IMR-90 (cell line): ENCODE measurements around the gene NCOR1. TPM values are rescaled to one million over a fixed set of nuclear protein-coding genes. Genes with fewer than 3 reads are reported as not detected.

ENCODE experiments used
- ATAC-seq: fragments of 200-7000 bp; cut with Tn5 transposase; 2 replicates; pipeline ENCODE4 v1.9.1; 2020; ENCODE audit warnings: low read depth, mild to moderate bottlenecking, moderate library complexity
- BruUV-seq: library from RNA; stranded (reverse); fragments of 400-500 nt; replicated peaks from 2 replicates; lab custom pipeline; 2021; lab: Mats Ljungman, UMichigan
- CTCF ChIA-PET: fragments of 300-600 bp; formaldehyde crosslinking; extraction: SDS; loops from one replicate; lab custom pipeline; 2021; ENCODE audit warnings: antibody characterized with exemption; lab: Yijun Ruan, JAX
- POLR2A ChIA-PET: fragments of 300-600 bp; sonication (Branson Sonifier 250); formaldehyde crosslinking; loops from one replicate; lab custom pipeline; 2022; ENCODE audit warnings: antibody characterized with exemption; ENCODE audit not compliant: unreplicated experiment; lab: Charles Lee
- DNase-seq: peaks from one replicate; pipeline ENCODE4 v3.0.0; 2013
- H2AFZ ChIP-seq: replicated peaks from 2 replicates; pipeline ENCODE3; 2013; ENCODE audit warnings: low read length, mild to moderate bottlenecking; ENCODE audit not compliant: poor library complexity
- H2AK5ac ChIP-seq: 2 replicates; pipeline ENCODE4 v1.6.1; 2013; ENCODE audit warnings: low read depth, low read length, inconsistent platforms
- H2AK9ac ChIP-seq: replicated peaks from 2 replicates; pipeline ENCODE3; 2013; ENCODE audit warnings: mild to moderate bottlenecking, low read depth, low read length, moderate library complexity; ENCODE audit not compliant: poor library complexity
- H2BK120ac ChIP-seq: 2 replicates; pipeline ENCODE4 v1.6.1; 2013; ENCODE audit warnings: low read depth, low read length, inconsistent platforms
- H2BK15ac ChIP-seq: 3 replicates; pipeline ENCODE4 v1.6.1; 2013; ENCODE audit warnings: low read depth, low read length, inconsistent platforms
- H2BK20ac ChIP-seq: 2 replicates; pipeline ENCODE4 v1.6.1; 2013; ENCODE audit warnings: low read depth, mild to moderate bottlenecking, inconsistent platforms, low read length, moderate library complexity
- H2BK5ac ChIP-seq: 2 replicates; pipeline ENCODE4 v1.6.1; 2013; ENCODE audit warnings: mild to moderate bottlenecking, low read depth, low read length, inconsistent platforms; ENCODE audit not compliant: poor library complexity, severe bottlenecking
- H3K14ac ChIP-seq: replicated peaks from 2 replicates; pipeline ENCODE4 v1.6.1; 2013; ENCODE audit warnings: low read depth, low read length, inconsistent platforms
- H3K18ac ChIP-seq: 2 replicates; pipeline ENCODE4 v1.6.1; 2013; ENCODE audit warnings: low read depth, low read length, control low read depth
- H3K23ac ChIP-seq: 2 replicates; pipeline ENCODE4 v1.6.1; 2013; ENCODE audit warnings: low read depth, low read length, inconsistent platforms
- H3K27ac ChIP-seq: 2 replicates; pipeline ENCODE4 v1.5.1; 2013; ENCODE audit warnings: mild to moderate bottlenecking, control low read depth, low read length; ENCODE audit not compliant: insufficient read depth
- H3K27me3 ChIP-seq: 2 replicates; pipeline ENCODE4 v1.6.1; 2013; ENCODE audit warnings: low read length; ENCODE audit not compliant: control insufficient read depth, insufficient read depth
- H3K36me3 ChIP-seq: 2 replicates; pipeline ENCODE4 v1.6.1; 2013; ENCODE audit warnings: low read length, mixed read lengths; ENCODE audit not compliant: control insufficient read depth, insufficient read depth
- H3K4ac ChIP-seq: 2 replicates; pipeline ENCODE4 v1.6.1; 2013; ENCODE audit warnings: low read depth, low read length, inconsistent platforms
- H3K4me1 ChIP-seq: 2 replicates; pipeline ENCODE4 v1.6.1; 2013; ENCODE audit warnings: low read length, mixed read lengths; ENCODE audit not compliant: control insufficient read depth, insufficient read depth
- H3K4me2 ChIP-seq: 2 replicates; pipeline ENCODE4 v1.6.1; 2013; ENCODE audit warnings: low read depth, mild to moderate bottlenecking, control low read depth, low read length, moderate library complexity
- H3K4me3 ChIP-seq: 2 replicates; pipeline ENCODE4 v1.5.1; 2013; ENCODE audit warnings: low read depth, mild to moderate bottlenecking, control low read depth, low read length, moderate library complexity; ENCODE audit not compliant: insufficient read depth
- H3K56ac ChIP-seq: 2 replicates; pipeline ENCODE4 v1.6.1; 2013; ENCODE audit warnings: low read length, inconsistent platforms; ENCODE audit not compliant: insufficient read depth; ENCODE audit errors: extremely low read depth
- H3K79me1 ChIP-seq, 2 experiments: 2 replicates each; pipeline ENCODE4 v1.6.1; 2013; ENCODE audit warnings: low read length in 2 of 2, inconsistent platforms in 1 of 2, low read depth in 1 of 2
- H3K9ac ChIP-seq: 2 replicates; pipeline ENCODE4 v1.6.1; 2013; ENCODE audit warnings: low read depth, low read length, control low read depth
- H3K9me1 ChIP-seq: 2 replicates; pipeline ENCODE4 v1.6.1; 2013; ENCODE audit warnings: low read length, inconsistent platforms; ENCODE audit not compliant: insufficient read depth
- H3K9me3 ChIP-seq: 2 replicates; pipeline ENCODE4 v1.6.1; 2013; ENCODE audit warnings: low read length; ENCODE audit not compliant: control insufficient read depth, insufficient read depth
- H4K20me1 ChIP-seq: 2 replicates; pipeline ENCODE4 v1.6.1; 2013; ENCODE audit warnings: low read length, inconsistent platforms; ENCODE audit not compliant: insufficient read depth
- H4K5ac ChIP-seq: 2 replicates; pipeline ENCODE4 v1.6.1; 2013; ENCODE audit warnings: mild to moderate bottlenecking, low read depth, low read length, control low read depth
- H4K8ac ChIP-seq, 2 experiments: 2 replicates each; pipeline ENCODE4 v1.6.1; 2013; ENCODE audit warnings: low read depth in 2 of 2, low read length in 2 of 2, control low read depth in 1 of 2, inconsistent platforms in 1 of 2
- H4K91ac ChIP-seq: 2 replicates; pipeline ENCODE4 v1.6.1; 2013; ENCODE audit warnings: low read depth, low read length, inconsistent platforms; ENCODE audit not compliant: insufficient read depth
- CTCF ChIP-seq: conservative IDR thresholded peaks from 2 replicates; pipeline ENCODE4 v1.5.1; 2012; ENCODE audit warnings: mild to moderate bottlenecking, low read depth, low read length, improper control_type of control experiment
- MAFK ChIP-seq: IDR thresholded peaks from 2 replicates; pipeline ENCODE4 v1.6.1; 2012; ENCODE audit warnings: low read depth, low read length, improper control_type of control experiment
- MAZ ChIP-seq: IDR thresholded peaks from 2 replicates; pipeline ENCODE4 v1.6.1; 2012; ENCODE audit warnings: low read depth, mild to moderate bottlenecking, low read length, improper control_type of control experiment, moderate library complexity, borderline replicate concordance
- MXI1 ChIP-seq: IDR thresholded peaks from 2 replicates; pipeline ENCODE4 v1.6.1; 2012; ENCODE audit warnings: low read depth, mild to moderate bottlenecking, low read length, moderate library complexity, borderline replicate concordance
- NFE2L2 ChIP-seq: fragments of 150-350 bp; IDR thresholded peaks from 2 replicates; pipeline ENCODE4 v1.6.1; 2016; ENCODE audit warnings: low read depth, mild to moderate bottlenecking, low read length
- POLR2A ChIP-seq: IDR thresholded peaks from 2 replicates; pipeline ENCODE4 v1.6.1; 2012; ENCODE audit warnings: mild to moderate bottlenecking, low read depth, low read length
- RFX5 ChIP-seq: IDR thresholded peaks from 2 replicates; pipeline ENCODE4 v1.8.0; 2012; ENCODE audit warnings: low read depth, mild to moderate bottlenecking, low read length, moderate library complexity
- USF2 ChIP-seq: fragments of 150-350 bp; IDR thresholded peaks from 2 replicates; pipeline ENCODE4 v1.6.1; 2017; ENCODE audit warnings: mild to moderate bottlenecking, antibody characterized with exemption, low read length, low read depth
- WGBS, 2 experiments: methylation state at CpG; one replicate each; pipeline versions ENCODE4 v1.1.5 to v1.1.7; 2013; ENCODE audit warnings: missing lambda C conversion rate in 2 of 2; ENCODE audit not compliant: insufficient read length in 1 of 2; ENCODE audit errors: extremely low coverage in 2 of 2; 5-methylcytosine and 5-hydroxymethylcytosine counted together
- dilution Hi-C: fragments of 300-500 bp; cut with HindIII; formaldehyde crosslinking; loops from one replicate; pipeline ENCODE4 v1.14.3; 2018; ENCODE audit warnings: low sequenced_read_pairs; ENCODE audit not compliant: unreplicated experiment
- in situ Hi-C: fragments of 300-500 bp; cut with MboI; formaldehyde crosslinking; loops from 3 replicates; pipeline ENCODE4 v1.14.3; 2019; ENCODE audit warnings: low sequenced_read_pairs, inconsistent platforms, mixed read lengths
- intact Hi-C: fragments of 100-400 bp; cut with micrococcal nuclease; formaldehyde crosslinking; loops from 2 replicates; pipeline ENCODE4 v1.10.0; 2022
- polyA plus RNA-seq, 3 experiments: library from polyadenylated mRNA; depleted of rRNA; stranded (reverse); fragments of >200 nt; gene quantifications; 2 replicates each; pipeline ENCODE4 v1.2.3, GENCODE V29; 2012; ENCODE audit warnings: low replicate concordance in 1 of 3
- total RNA-seq: library from RNA; depleted of rRNA; stranded (reverse); fragments of >200 nt; gene quantifications from 2 replicates; pipeline ENCODE4 v1.2.3, GENCODE V29; 2012

NCOR1 gene
- total and polyA plus RNA-seq, 2 of the 4 experiments (the other 2 are of a cell fraction): 54.5 to 80.3 TPM

- H3K27me3 ChIP-seq: no peaks in the 10 kb centered on the region
- ATAC-seq (peak; percentile 76), DNase-seq (peak; percentile 87)
- ChIA-PET CTCF (no interaction called here), POLR2A (no interaction called here)
- H3K4me2 ChIP-seq: no peak overlapping the region
- no peak overlapping the region for H3K9ac ChIP-seq
- H2BK15ac ChIP-seq: no peak overlapping the region; the same call in 2 of the 3 replicates
- no peak overlapping the region for H4K91ac ChIP-seq
- peaks cover under 1% of the 10 kb centered on the region; the same call in 1 of the 2 replicates for H3K9me3 ChIP-seq
- H3K23ac ChIP-seq: no peak overlapping the region
- intact Hi-C loops: no loop called here
- H3K4me3 ChIP-seq: no peak overlapping the region
- H3K4ac ChIP-seq: no peak overlapping the region
- H2BK20ac ChIP-seq: no peak overlapping the region
- BruUV-seq: no TSS peak
- TF ChIP-seq CTCF (no peak), USF2 (no peak), MAZ (no peak), POLR2A (no peak), NFE2L2 (no peak), MXI1 (no peak), MAFK (peak; percentile 99), RFX5 (no peak)
- H3K18ac ChIP-seq: no peak overlapping the region
- peak overlapping the region; percentile 7; the same call in 1 of the 2 replicates for H3K27ac ChIP-seq
- no peak overlapping the region for H2BK120ac ChIP-seq
- no peak overlapping the region for H2BK5ac ChIP-seq
- peaks cover 16 to 57% of the 10 kb centered on the region in 2 experiments for H3K79me1 ChIP-seq
- H2AFZ ChIP-seq: no peak overlapping the region
- H2AK5ac ChIP-seq: no peak overlapping the region
- H4K5ac ChIP-seq: no peak overlapping the region
- H2AK9ac ChIP-seq: no peak overlapping the region
- no CpG with 5 or more reads among the region's 4 CpGs for WGBS, 2 experiments
- no peak overlapping the region for H3K14ac ChIP-seq
- peaks cover 3% of the 10 kb centered on the region; the same call in 1 of the 2 replicates for H4K20me1 ChIP-seq
- peaks cover 44% of the 10 kb centered on the region for H3K36me3 ChIP-seq
- peaks cover 12% of the 10 kb centered on the region for H3K9me1 ChIP-seq
- no peak overlapping the region for H3K56ac ChIP-seq
- dilution Hi-C loops: no loop called here
- no peaks in the 10 kb centered on the region for H3K4me1 ChIP-seq
- H4K8ac ChIP-seq: no peak overlapping the region
- in situ Hi-C loops: no loop called here
These were observed 174.6 kb downstream of the NCOR1 start for GRCh38 chr17:16040710-16041251.
